HG03460 (cell line): ENCODE results near the gene STX8.
"Not testable (repeated sequence)": the region's sequence is repeated elsewhere in the genome, so short reads cannot be mapped to it uniquely, and the experiment has no call there.

Experiments
- ATAC-seq: cut with Tn5 transposase; IDR thresholded peaks from one replicate; pipeline ENCODE4 v1.9.1; 2021; ENCODE audit not compliant: unreplicated experiment

The STX8 gene

GRCh38 chr17:9270921-9271320, 304.7 kb downstream of the STX8 start:
- ATAC-seq, result no peak

GRCh38 chr17:9269350-9270035, 306.1 kb downstream of the STX8 start:
- no peak for ATAC-seq

- ATAC-seq, result no peak
Observed at GRCh38 chr17:9268546-9268945, 307.1 kb downstream of the STX8 start.

- ATAC-seq, result no peak
Observed at GRCh38 chr17:9266697-9267117, 308.9 kb downstream of the STX8 start.

- ATAC-seq, result no peak
Observed at GRCh38 chr17:9266031-9266680, 309.5 kb downstream of the STX8 start.

GRCh38 chr17:9261081-9262012, 314.3 kb downstream of the STX8 start:
- no peak for ATAC-seq

- ATAC-seq, result no peak
Observed at GRCh38 chr17:9259419-9259818, 316.2 kb downstream of the STX8 start.

- ATAC-seq, result no peak
Observed at GRCh38 chr17:9258115-9259015, 317.3 kb downstream of the STX8 start.

- not testable (repeated sequence) for ATAC-seq
Observed at GRCh38 chr17:9257630-9257965, 318.0 kb downstream of the STX8 start.

- no peak for ATAC-seq
Observed at GRCh38 chr17:9256751-9257629, 318.6 kb downstream of the STX8 start.

- ATAC-seq, result no peak
Observed at GRCh38 chr17:9256361-9256750, 319.3 kb downstream of the STX8 start.

GRCh38 chr17:9255833-9256232, 319.8 kb downstream of the STX8 start:
- no peak for ATAC-seq

GRCh38 chr17:9254841-9255240, 320.8 kb downstream of the STX8 start:
- ATAC-seq, result no peak

GRCh38 chr17:9253308-9253707, 322.3 kb downstream of the STX8 start:
- ATAC-seq, result no peak

GRCh38 chr17:9251273-9251672, 324.3 kb downstream of the STX8 start:
- ATAC-seq, result no peak

- ATAC-seq, result no peak
Observed at GRCh38 chr17:9249245-9249953, 326.2 kb downstream of the STX8 start.

GRCh38 chr17:9247401-9247938, 328.1 kb downstream of the STX8 start:
- no peak for ATAC-seq

- no peak for ATAC-seq
Observed at GRCh38 chr17:9244066-9245052, 331.3 kb downstream of the STX8 start.
